H1 (cell line): Measurements from ENCODE around the gene TACSTD2. TPM values are rescaled to one million over a fixed set of nuclear protein-coding genes. Genes with fewer than 3 reads are reported as not detected.

Source experiments
- EGR1 ChIP-seq: IDR thresholded peaks from 2 replicates; pipeline ENCODE4 v1.6.1; 2011; ENCODE audit warnings: low read depth, low read length, borderline replicate concordance
- EP300 ChIP-seq, 2 experiments: IDR thresholded peaks; 1 replicate in 1 of 2; 2 replicates in 1 of 2; pipeline ENCODE4 v1.6.1; 2011 to 2012; ENCODE audit warnings: low read depth in 2 of 2, low read length in 2 of 2, mild to moderate bottlenecking in 2 of 2, borderline replicate concordance in 1 of 2, inconsistent platforms in 1 of 2, moderate library complexity in 1 of 2
- KDM4A ChIP-seq: IDR thresholded peaks from one replicate; pipeline ENCODE4 v1.7.1; 2012; ENCODE audit warnings: low read depth, mild to moderate bottlenecking, moderate library complexity, low read length, inconsistent platforms; ENCODE audit not compliant: severe bottlenecking
- polyA plus RNA-seq, 7 experiments: library from polyadenylated mRNA; depleted of rRNA in 3 of 7; stranded (reverse) in 5 of 7; unstranded in 2 of 7; fragments of >200 nt in 5 of 7; fragments of 200-250 nt in 2 of 7; gene quantifications; 1 replicate in 5 of 7; 2 replicates in 1 of 7; 4 replicates in 1 of 7; pipeline versions ENCODE4 v1.2.1 to v1.2.3, GENCODE V29; 2011 to 2013; ENCODE audit warnings: missing spikeins in 2 of 7, mixed read lengths in 2 of 7
- total RNA-seq: library from RNA; stranded (reverse); fragmentation: NEBNext Ultra II Directional; extraction: Animal tissue kit (Norgen Biotek cat#: 25700); gene quantifications from 2 replicates; pipeline ENCODE4 v1.2.1, GENCODE V29; 2021

TACSTD2 gene
- total and polyA plus RNA-seq, 2 of the 8 experiments (the other 6 are each of a cell fraction or from before 2014, with no cell fraction given): 0.76 to 0.85 TPM

- no peak for TF ChIP-seq KDM4A
- no peak for TF ChIP-seq EGR1
- TF ChIP-seq EP300 (IDR thresholded peaks at IDR 0.05; ENCODE audit: borderline replicate concordance in 1 of 2, low read depth in 2 of 2, low read length in 2 of 2): no peak
These were observed 20.9 kb upstream of the TACSTD2 start (continued) for GRCh38 chr1:58597996-58598395.
